ENCODE measurements around the gene SRRM3.

DNA sequence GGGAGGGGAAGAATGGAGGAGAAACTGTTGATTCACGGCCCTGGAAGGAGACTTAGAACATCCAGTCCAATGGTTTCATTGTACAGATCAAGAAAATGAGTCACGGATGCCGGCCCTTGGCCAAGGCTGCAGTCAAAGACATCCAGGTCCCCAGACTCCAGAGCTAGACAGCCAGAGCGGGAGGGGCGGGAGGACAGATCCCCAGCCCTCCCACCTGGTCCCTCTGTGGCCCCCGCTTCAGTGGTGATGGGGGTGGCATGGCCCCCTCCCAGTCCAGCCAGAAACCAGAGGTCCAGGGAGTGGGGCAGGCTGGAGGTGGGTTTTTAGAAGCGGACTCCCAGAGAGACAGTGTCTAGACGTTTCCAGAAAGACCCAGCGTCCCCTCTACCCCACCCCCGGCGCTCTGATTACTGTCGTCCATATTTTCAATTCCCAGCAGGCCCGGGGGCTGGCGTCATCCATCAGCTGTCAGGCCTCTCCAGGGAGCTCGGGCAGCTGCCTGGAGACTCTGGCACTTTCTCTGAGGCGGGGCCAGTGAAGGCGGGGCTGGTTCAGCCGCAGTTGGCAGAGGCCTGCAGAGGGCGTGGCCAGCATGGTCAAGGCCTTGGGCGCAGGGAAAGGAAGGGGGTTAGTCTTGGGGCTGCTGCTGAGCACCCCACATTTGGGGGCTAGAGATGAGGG, 92.8 kb downstream of the SRRM3 start:
- TF ChIP-seq, protein P1, sequence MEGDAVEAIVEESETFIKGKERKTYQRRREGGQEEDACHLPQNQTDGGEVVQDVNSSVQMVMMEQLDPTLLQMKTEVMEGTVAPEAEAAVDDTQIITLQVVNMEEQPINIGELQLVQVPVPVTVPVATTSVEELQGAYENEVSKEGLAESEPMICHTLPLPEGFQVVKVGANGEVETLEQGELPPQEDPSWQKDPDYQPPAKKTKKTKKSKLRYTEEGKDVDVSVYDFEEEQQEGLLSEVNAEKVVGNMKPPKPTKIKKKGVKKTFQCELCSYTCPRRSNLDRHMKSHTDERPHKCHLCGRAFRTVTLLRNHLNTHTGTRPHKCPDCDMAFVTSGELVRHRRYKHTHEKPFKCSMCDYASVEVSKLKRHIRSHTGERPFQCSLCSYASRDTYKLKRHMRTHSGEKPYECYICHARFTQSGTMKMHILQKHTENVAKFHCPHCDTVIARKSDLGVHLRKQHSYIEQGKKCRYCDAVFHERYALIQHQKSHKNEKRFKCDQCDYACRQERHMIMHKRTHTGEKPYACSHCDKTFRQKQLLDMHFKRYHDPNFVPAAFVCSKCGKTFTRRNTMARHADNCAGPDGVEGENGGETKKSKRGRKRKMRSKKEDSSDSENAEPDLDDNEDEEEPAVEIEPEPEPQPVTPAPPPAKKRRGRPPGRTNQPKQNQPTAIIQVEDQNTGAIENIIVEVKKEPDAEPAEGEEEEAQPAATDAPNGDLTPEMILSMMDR (conservative IDR thresholded peaks at IDR 0.05; ENCODE audit: low read depth in 2 of 2) = peak in 1 of 2 experiments; percentile 27; a peak in 1 of 4 replicates
- TF ChIP-seq CREB1 (CRISPR knock-in tag; IDR thresholded peaks at IDR 0.05; ENCODE audit: low read depth) = peak; percentile 68; the same call in 1 of the 2 replicates
- TF ChIP-seq JUNB (IDR thresholded peaks at IDR 0.05; ENCODE audit: unreplicated experiment) = no peak
- TF ChIP-seq EZH2phosphoT487 (IDR thresholded peaks at IDR 0.05; ENCODE audit: unreplicated experiment) = no peak
- TF ChIP-seq EZH2 (IDR thresholded peaks at IDR 0.05; ENCODE audit: low read depth, unreplicated experiment) = no peak
- TF ChIP-seq, protein P2, sequence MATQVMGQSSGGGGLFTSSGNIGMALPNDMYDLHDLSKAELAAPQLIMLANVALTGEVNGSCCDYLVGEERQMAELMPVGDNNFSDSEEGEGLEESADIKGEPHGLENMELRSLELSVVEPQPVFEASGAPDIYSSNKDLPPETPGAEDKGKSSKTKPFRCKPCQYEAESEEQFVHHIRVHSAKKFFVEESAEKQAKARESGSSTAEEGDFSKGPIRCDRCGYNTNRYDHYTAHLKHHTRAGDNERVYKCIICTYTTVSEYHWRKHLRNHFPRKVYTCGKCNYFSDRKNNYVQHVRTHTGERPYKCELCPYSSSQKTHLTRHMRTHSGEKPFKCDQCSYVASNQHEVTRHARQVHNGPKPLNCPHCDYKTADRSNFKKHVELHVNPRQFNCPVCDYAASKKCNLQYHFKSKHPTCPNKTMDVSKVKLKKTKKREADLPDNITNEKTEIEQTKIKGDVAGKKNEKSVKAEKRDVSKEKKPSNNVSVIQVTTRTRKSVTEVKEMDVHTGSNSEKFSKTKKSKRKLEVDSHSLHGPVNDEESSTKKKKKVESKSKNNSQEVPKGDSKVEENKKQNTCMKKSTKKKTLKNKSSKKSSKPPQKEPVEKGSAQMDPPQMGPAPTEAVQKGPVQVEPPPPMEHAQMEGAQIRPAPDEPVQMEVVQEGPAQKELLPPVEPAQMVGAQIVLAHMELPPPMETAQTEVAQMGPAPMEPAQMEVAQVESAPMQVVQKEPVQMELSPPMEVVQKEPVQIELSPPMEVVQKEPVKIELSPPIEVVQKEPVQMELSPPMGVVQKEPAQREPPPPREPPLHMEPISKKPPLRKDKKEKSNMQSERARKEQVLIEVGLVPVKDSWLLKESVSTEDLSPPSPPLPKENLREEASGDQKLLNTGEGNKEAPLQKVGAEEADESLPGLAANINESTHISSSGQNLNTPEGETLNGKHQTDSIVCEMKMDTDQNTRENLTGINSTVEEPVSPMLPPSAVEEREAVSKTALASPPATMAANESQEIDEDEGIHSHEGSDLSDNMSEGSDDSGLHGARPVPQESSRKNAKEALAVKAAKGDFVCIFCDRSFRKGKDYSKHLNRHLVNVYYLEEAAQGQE (IDR thresholded peaks at IDR 0.05; ENCODE audit: unreplicated experiment) = no peak
- peak; percentile 33 for TF ChIP-seq POLR2AphosphoS5 (IDR thresholded peaks at IDR 0.05; ENCODE audit: low read depth)
- TF ChIP-seq, protein P3, sequence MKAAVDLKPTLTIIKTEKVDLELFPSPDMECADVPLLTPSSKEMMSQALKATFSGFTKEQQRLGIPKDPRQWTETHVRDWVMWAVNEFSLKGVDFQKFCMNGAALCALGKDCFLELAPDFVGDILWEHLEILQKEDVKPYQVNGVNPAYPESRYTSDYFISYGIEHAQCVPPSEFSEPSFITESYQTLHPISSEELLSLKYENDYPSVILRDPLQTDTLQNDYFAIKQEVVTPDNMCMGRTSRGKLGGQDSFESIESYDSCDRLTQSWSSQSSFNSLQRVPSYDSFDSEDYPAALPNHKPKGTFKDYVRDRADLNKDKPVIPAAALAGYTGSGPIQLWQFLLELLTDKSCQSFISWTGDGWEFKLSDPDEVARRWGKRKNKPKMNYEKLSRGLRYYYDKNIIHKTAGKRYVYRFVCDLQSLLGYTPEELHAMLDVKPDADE (IDR thresholded peaks at IDR 0.05) = no peak
- no peak for TF ChIP-seq ZNF331 (CRISPR knock-in tag; IDR thresholded peaks at IDR 0.05; ENCODE audit: low read depth)

All from GM23338 (cell line).